ENCODE data around the gene LCE1C. TPM values are rescaled to one million over a fixed set of nuclear protein-coding genes. Genes with fewer than 3 reads are reported as not detected.

The LCE1C gene
- total RNA-seq, 1 donor from 2014 or later: not detected

DNA sequence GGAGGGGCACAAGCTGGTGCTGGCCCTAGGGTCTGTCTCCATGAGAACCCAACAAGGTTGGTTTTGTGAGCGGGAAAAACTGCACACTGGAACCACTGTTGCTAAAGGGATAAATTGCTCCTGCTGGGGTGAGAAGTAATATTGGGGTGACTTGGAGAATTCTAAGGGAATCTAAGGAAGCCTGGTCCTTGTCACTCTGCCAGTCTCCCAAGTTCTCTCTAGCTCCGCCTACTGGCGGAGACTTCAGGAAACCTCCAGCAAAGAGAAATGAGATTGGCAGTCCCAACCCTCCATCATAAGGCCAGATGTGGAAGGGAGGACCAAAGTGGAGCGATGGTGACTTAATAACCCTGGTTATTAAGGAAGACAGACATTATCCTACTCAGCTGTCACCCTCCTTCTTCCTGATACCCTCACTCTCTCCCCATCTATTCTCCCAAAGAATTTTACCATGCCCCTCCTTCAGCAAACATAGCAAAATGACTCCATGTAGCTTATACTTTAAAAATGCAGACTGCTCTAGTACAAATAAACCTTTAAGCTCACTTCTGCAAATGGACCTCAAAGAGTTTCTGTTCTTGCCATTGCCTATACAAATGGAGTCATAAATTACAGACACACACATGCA is 28.8 kb downstream of the LCE1C start:
- Mint-ChIP-seq H3K27me3 (ENCODE audit: unreplicated experiment) (peaks cover 8% of the 10 kb centered on the region), H3K4me3 (ENCODE audit: unreplicated experiment) (no peak overlapping the region), H3K9me3 (ENCODE audit: unreplicated experiment) (no peaks in the 10 kb centered on the region), H3K27ac (ENCODE audit: unreplicated experiment) (no peak overlapping the region), H3K4me1 (ENCODE audit: low read depth, unreplicated experiment) (no peaks in the 10 kb centered on the region), H3K36me3 (ENCODE audit: unreplicated experiment) (no peaks in the 10 kb centered on the region)
- peak; percentile 48 for DNase-seq
- TF ChIP-seq, protein P1, sequence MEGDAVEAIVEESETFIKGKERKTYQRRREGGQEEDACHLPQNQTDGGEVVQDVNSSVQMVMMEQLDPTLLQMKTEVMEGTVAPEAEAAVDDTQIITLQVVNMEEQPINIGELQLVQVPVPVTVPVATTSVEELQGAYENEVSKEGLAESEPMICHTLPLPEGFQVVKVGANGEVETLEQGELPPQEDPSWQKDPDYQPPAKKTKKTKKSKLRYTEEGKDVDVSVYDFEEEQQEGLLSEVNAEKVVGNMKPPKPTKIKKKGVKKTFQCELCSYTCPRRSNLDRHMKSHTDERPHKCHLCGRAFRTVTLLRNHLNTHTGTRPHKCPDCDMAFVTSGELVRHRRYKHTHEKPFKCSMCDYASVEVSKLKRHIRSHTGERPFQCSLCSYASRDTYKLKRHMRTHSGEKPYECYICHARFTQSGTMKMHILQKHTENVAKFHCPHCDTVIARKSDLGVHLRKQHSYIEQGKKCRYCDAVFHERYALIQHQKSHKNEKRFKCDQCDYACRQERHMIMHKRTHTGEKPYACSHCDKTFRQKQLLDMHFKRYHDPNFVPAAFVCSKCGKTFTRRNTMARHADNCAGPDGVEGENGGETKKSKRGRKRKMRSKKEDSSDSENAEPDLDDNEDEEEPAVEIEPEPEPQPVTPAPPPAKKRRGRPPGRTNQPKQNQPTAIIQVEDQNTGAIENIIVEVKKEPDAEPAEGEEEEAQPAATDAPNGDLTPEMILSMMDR (IDR thresholded peaks at IDR 0.05; ENCODE audit: partially characterized antibody, unreplicated experiment): no peak

DNA sequence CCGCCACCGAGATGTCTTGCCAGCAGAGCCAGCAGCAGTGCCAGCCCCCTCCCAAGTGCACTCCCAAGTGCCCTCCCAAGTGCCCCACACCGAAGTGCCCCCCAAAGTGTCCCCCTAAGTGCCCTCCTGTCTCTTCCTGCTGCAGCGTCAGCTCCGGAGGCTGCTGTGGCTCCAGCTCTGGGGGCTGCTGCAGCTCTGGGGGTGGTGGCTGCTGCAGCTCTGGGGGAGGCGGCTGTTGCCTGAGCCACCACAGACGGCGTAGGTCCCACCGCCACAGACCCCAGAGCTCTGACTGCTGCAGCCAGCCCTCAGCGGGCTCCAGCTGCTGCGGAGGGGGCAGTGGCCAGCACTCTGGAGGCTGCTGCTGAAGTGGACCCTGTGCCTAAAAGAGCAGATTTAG is 30.1 kb downstream of the LCE1C start:
- no peak overlapping the region for H3K4me3 Mint-ChIP-seq (ENCODE audit: unreplicated experiment)
- TF ChIP-seq, protein P1 (IDR thresholded peaks at IDR 0.05; ENCODE audit: partially characterized antibody, unreplicated experiment): no peak
- no peaks in the 10 kb centered on the region for H3K4me1 Mint-ChIP-seq (ENCODE audit: low read depth, unreplicated experiment)
- no peak for DNase-seq
- no peaks in the 10 kb centered on the region for H3K36me3 Mint-ChIP-seq (ENCODE audit: unreplicated experiment)
- peaks cover 8% of the 10 kb centered on the region for H3K27me3 Mint-ChIP-seq (ENCODE audit: unreplicated experiment)
- H3K27ac Mint-ChIP-seq (ENCODE audit: unreplicated experiment): no peak overlapping the region
- no peaks in the 10 kb centered on the region for H3K9me3 Mint-ChIP-seq (ENCODE audit: unreplicated experiment)

DNA sequence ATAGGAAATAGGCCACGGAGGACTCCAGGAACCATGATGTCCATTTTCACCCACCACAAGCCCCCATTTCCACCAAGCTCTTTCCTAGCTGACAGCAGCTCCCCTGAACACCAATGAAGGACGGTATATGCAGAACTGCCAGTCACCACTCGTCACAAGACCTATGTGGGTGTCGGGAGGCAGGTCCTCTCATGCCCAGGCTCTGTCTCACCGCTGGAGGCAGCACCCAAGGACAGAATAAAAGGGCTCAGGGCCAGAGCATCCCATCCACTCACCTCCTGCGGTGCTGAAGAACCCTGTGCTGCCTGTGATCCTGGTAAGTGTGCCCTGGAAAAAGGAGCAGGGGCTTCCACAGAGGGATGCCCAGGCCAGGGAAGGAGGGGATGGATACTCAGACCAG is 31.6 kb downstream of the LCE1C start, which contains the start of gene LCE1F:
Gene LCE1F (plus strand): TSS at position 266 of the 400 bp plus-strand sequence. CDS start 1,232 bp downstream, outside the sequence.
- no peaks in the 10 kb centered on the region for H3K4me1 Mint-ChIP-seq (ENCODE audit: low read depth, unreplicated experiment)
- no peak for DNase-seq
- H3K9me3 Mint-ChIP-seq (ENCODE audit: unreplicated experiment): no peaks in the 10 kb centered on the region
- TF ChIP-seq, protein P1 (IDR thresholded peaks at IDR 0.05; ENCODE audit: partially characterized antibody, unreplicated experiment): no peak
- no peak within 1 kb of the TSS for H3K27ac Mint-ChIP-seq (ENCODE audit: unreplicated experiment)
- peaks cover 8% of the 10 kb centered on the region for H3K27me3 Mint-ChIP-seq (ENCODE audit: unreplicated experiment)
- no peak within 1 kb of the TSS for H3K4me3 Mint-ChIP-seq (ENCODE audit: unreplicated experiment)
- H3K36me3 Mint-ChIP-seq (ENCODE audit: unreplicated experiment): no peaks in the 10 kb centered on the region

DNA sequence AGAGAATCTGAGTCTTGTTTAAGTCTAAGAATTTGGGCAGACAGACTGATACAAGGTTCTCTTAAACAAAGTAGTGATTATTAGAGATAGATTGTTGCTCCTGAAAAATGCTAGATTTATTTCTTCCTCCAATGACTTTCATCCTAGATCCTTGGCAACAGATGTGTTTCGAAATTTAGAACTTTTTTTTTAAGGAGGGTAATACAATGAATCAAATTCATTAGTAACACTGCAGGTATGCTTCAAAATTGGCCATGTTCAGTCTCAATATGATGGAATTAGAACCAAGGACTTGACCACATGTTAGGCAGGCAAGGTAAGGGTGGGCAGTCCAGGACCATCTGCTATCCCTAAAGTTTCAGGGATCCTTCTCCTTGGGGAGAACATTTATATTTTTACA is 36.0 kb downstream of the LCE1C start:
- no peaks in the 10 kb centered on the region for H3K36me3 Mint-ChIP-seq (ENCODE audit: unreplicated experiment)

More for the DNA sequence above, 36.0 kb downstream of the LCE1C start:
- H3K27ac Mint-ChIP-seq (ENCODE audit: unreplicated experiment): no peak overlapping the region
- H3K4me3 Mint-ChIP-seq (ENCODE audit: unreplicated experiment): no peak overlapping the region
- DNase-seq: no peak
- TF ChIP-seq, protein P1 (IDR thresholded peaks at IDR 0.05; ENCODE audit: partially characterized antibody, unreplicated experiment): no peak
- H3K27me3 Mint-ChIP-seq (ENCODE audit: unreplicated experiment): peaks cover 3% of the 10 kb centered on the region
- no peaks in the 10 kb centered on the region for H3K4me1 Mint-ChIP-seq (ENCODE audit: low read depth, unreplicated experiment)
- H3K9me3 Mint-ChIP-seq (ENCODE audit: unreplicated experiment): peaks cover 1% of the 10 kb centered on the region

Measured in glutamatergic neuron (in vitro differentiated cells).